Pancreas (tissue), 10 donors: ENCODE results near the gene THSD4. TPM values are rescaled to one million over a fixed set of nuclear protein-coding genes. Genes with fewer than 3 reads are reported as not detected.

ENCODE experiments used
- ATAC-seq, 4 donors: fragments of 200-7000 bp; cut with Tn5 transposase; one replicate each; pipeline versions ENCODE4 v1.8.0 to v1.9.1; 2020; ENCODE audit warnings: mild to moderate bottlenecking in 4 of 4, moderate library complexity in 4 of 4
- DNase-seq, 6 donors: peaks; one replicate each; pipeline ENCODE4 v3.0.0-alpha.2; 2020
- FAIRE-seq: peaks from 2 replicates; lab custom pipeline; 2012; peaks lifted over from hg19 to GRCh38; lab: Jason Lieb, UNC
- H3K27ac ChIP-seq, 4 donors: fragments of 200-600 bp; sonication (generic); 1 replicate in 3 of 4; 2 replicates in 1 of 4; pipeline versions ENCODE4 v1.5.0 to v1.8.0; 2020
- H3K27me3 ChIP-seq, 4 donors: fragments of 200-600 bp; one replicate each; pipeline ENCODE4 v1.8.0; 2021
- H3K36me3 ChIP-seq, 3 donors: fragments of 200-600 bp; sonication (generic) in 1 of 3; one replicate each; pipeline versions ENCODE4 v1.5.0 to v1.8.0; 2020 to 2021
- H3K4me1 ChIP-seq, 3 donors: fragments of 200-600 bp; one replicate each; pipeline ENCODE4 v1.8.0; 2021
- H3K4me3 ChIP-seq, 4 donors: fragments of 200-600 bp; sonication (generic) in 2 of 4; one replicate each; pipeline versions ENCODE4 v1.5.0 to v1.8.0; 2020 to 2021
- H3K9me3 ChIP-seq, 4 donors: fragments of 200-600 bp; one replicate each; pipeline ENCODE4 v1.8.0; 2021
- WGBS, 2 donors: extraction: QIAGEN DNeasy Blood & Tissue Kit; methylation state at CpG; one replicate each; pipeline ENCODE4 v1.1.7; 2013; 5-methylcytosine and 5-hydroxymethylcytosine counted together
- intact Hi-C, 3 donors: fragments of 100-400 bp; cut with DNase I; formaldehyde crosslinking; loops; one replicate each; pipeline versions ENCODE4 v1.11.1 to v1.14.2; 2022
- polyA plus RNA-seq, 2 donors: library from polyadenylated mRNA; stranded (reverse); fragments of 200-250 nt; gene quantifications; one replicate each; pipeline ENCODE4 v1.2.3, GENCODE V29; 2013
- total RNA-seq, 6 donors: library from RNA; stranded (reverse); fragmentation: NEBNext Ultra II Directional in 4 of 6; extraction: Animal tissue kit (Norgen Biotek cat#: 25700) in 4 of 6; gene quantifications; one replicate each; pipeline versions ENCODE4 v1.2.1 to v1.2.4, GENCODE V29; 2021 to 2023
- TF ChIP-seq, protein P1 (sequence below), 4 donors: fragments of 200-600 bp; sonication (generic) in 3 of 4; IDR thresholded peaks; one replicate each; pipeline versions ENCODE4 v1.5.0 to v1.8.0; 2021; ENCODE audit warnings: antibody characterized with exemption in 4 of 4
- donor health status: healthy with polysubstance abuse.
- donor health status: DM: no; HTN: no; CAD: no; lungs with moderate emphysema.
- donor health status: DM: no; HTN: no; CAD: no.
- donor health status: control.
- donor health status: control.
- donor health status: Bipolar disorder and iron deficiency.
- donor health status: DM: yes; HTN: yes; CAD: no.
- donor health status: DM: no; HTN: no; CAD: no.
- donor health status: DM: no; HTN: no; CAD: no.
- donor health status: DM: yes; HTN: yes; CAD: no.

THSD4 gene
- total and polyA plus RNA-seq, 8 donors: 6.0 to 17.8 (median 13.3) TPM

DNA sequence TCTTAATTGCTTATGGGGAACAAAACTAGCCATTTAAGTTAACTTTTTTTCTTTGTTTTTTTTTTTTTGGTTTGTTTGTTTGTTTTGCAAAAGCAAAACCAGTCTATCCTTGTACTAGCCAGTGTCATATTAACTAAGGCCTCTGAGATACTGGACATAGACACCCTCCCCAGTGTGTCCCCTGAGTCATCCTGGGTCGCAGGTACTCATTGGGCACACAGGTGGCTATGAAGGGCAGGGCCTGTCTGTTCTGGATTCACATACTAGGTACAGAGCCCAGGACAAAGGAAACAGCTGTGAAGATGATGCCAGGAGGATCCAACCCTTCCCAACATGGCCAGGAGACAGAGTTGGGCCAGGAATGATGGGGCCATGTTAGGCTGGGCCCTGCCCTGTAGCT is 318.1 kb downstream of the THSD4 start:
- ATAC-seq (no peak), FAIRE-seq (no peak), DNase-seq (no peak)
- H3K4me3 ChIP-seq: no peak overlapping the region
- TF ChIP-seq, protein P1, sequence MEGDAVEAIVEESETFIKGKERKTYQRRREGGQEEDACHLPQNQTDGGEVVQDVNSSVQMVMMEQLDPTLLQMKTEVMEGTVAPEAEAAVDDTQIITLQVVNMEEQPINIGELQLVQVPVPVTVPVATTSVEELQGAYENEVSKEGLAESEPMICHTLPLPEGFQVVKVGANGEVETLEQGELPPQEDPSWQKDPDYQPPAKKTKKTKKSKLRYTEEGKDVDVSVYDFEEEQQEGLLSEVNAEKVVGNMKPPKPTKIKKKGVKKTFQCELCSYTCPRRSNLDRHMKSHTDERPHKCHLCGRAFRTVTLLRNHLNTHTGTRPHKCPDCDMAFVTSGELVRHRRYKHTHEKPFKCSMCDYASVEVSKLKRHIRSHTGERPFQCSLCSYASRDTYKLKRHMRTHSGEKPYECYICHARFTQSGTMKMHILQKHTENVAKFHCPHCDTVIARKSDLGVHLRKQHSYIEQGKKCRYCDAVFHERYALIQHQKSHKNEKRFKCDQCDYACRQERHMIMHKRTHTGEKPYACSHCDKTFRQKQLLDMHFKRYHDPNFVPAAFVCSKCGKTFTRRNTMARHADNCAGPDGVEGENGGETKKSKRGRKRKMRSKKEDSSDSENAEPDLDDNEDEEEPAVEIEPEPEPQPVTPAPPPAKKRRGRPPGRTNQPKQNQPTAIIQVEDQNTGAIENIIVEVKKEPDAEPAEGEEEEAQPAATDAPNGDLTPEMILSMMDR (IDR thresholded peaks at IDR 0.05): no peak
- WGBS, 2 donors: 82 to 91% methylated on average over 1 of the region's 1 CpG
- no peaks in the 10 kb centered on the region for H3K9me3 ChIP-seq
- H3K27me3 ChIP-seq: no peaks in the 10 kb centered on the region
- H3K4me1 ChIP-seq: no peaks in the 10 kb centered on the region
- H3K27ac ChIP-seq: no peak overlapping the region
- no peaks in the 10 kb centered on the region for H3K36me3 ChIP-seq
- intact Hi-C loops: no loop called here

DNA sequence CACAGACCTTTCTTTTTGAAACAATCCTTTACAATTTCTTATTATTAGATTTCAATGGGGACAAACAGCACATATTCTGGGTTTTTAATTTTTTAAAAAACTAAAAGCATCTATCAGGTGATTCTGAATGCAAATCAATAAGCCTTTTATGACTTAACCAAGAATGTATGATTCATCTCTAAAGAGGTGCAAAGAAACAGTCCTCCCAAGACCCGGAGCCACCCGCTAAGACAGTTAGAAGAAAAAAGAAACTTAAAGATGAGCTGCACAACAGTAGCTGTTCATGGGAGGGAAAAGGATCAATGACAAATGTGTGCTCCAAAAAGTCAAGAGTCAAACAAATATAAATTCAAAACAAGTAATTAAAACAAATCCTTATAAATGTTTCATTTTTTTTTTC is 319.5 kb downstream of the THSD4 start:
- Histone ChIP-seq H3K27me3 (no peaks in the 10 kb centered on the region), H3K36me3 (no peaks in the 10 kb centered on the region), H3K4me1 (no peaks in the 10 kb centered on the region), H3K27ac (no peak overlapping the region), H3K9me3 (no peaks in the 10 kb centered on the region), H3K4me3 (no peak overlapping the region)
- TF ChIP-seq, protein P1 (IDR thresholded peaks at IDR 0.05): no peak
- FAIRE-seq (no peak), DNase-seq (no peak), ATAC-seq (no peak)
- intact Hi-C loops: no loop called here
- 88 to 98% methylated on average over 2 of the region's 2 CpGs for WGBS, 2 donors

DNA sequence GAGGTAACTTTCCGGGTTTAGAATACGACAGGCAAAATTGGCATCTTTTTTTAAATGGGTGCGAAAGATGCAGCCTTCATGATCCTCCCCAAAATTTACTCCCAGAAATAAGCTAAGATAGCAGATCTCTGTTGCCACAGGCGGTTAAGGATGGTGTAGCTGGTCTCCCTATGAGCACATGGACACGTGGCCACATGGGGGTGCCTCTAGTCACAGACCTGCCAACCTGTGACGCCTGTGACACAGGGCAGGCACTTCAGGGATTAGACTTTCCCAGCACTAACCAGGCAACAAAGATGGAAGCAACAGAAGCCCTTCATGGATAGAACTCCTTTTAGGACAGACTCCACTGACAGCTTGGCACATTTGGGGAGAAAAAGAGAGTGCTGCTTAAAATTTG is 320.3 kb downstream of the THSD4 start:
- TF ChIP-seq, protein P1 (IDR thresholded peaks at IDR 0.05): no peak
- no peaks in the 10 kb centered on the region for H3K4me1 ChIP-seq
- H3K4me3 ChIP-seq: no peak overlapping the region
- no peaks in the 10 kb centered on the region for H3K9me3 ChIP-seq
- no peak for ATAC-seq
- 65 to 70% methylated on average over 6 of the region's 6 CpGs for WGBS, 2 donors
- FAIRE-seq: no peak
- DNase-seq: no peak
- no peak overlapping the region for H3K27ac ChIP-seq
- intact Hi-C loops: no loop called here
- no peaks in the 10 kb centered on the region for H3K27me3 ChIP-seq
- H3K36me3 ChIP-seq: no peaks in the 10 kb centered on the region

DNA sequence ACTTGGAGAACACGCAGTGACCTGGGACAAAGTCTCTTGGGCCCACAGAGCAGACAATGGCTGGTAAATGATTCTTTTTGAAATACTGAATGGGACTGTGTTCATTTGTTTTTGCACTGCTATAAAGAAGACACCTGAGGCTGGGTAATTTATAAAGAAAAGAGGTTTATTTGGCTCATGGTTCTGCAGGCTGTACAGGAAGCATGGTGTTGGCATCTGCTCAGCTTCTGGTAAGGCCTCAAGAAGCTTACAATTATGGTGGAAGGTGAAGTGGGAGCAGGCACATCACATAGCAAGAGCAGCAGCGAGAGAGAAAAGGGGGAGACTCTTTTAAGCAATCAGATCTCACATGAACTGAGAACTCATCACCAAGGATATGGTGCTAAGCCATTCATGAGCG is 321.6 kb downstream of the THSD4 start:
- TF ChIP-seq, protein P1 (IDR thresholded peaks at IDR 0.05): no peak
- FAIRE-seq (no peak), DNase-seq (no peak), ATAC-seq (no peak)
- H3K27ac ChIP-seq: no peak overlapping the region
- H3K36me3 ChIP-seq: no peaks in the 10 kb centered on the region
- no peaks in the 10 kb centered on the region for H3K27me3 ChIP-seq
- no peak overlapping the region for H3K4me3 ChIP-seq
- no peaks in the 10 kb centered on the region for H3K4me1 ChIP-seq
- WGBS, 2 donors: 90 to 96% methylated on average over 3 of the region's 3 CpGs
- intact Hi-C loops: no loop called here
- H3K9me3 ChIP-seq: no peaks in the 10 kb centered on the region

DNA sequence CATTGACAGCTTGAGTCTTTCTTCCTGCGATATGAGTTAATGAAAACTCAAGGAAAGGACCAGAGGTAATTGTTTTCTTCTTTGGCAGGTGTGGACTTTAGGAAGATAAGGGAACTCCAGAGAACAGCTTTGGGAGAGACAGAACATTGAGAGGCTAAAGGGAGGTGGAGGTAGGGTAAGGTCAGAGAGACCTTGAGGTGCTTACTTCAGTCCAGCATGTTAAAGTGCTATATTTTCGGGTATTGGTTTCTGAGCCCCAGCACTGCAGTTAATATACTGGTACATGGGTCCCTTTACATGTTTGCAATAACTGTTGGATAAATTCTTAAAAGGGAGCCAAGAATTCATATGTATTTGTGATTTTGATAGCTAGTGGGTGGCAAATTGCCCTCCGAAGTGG is 322.1 kb downstream of the THSD4 start:
- no peak for DNase-seq
- H3K4me3 ChIP-seq: no peak overlapping the region
- no peaks in the 10 kb centered on the region for H3K36me3 ChIP-seq
- H3K9me3 ChIP-seq: no peaks in the 10 kb centered on the region
- WGBS, 2 donors: 44 to 46% methylated on average over 3 of the region's 3 CpGs
- ATAC-seq: no peak
- no peaks in the 10 kb centered on the region for H3K4me1 ChIP-seq
- H3K27me3 ChIP-seq: no peaks in the 10 kb centered on the region
- TF ChIP-seq, protein P1 (IDR thresholded peaks at IDR 0.05): no peak
- no peak overlapping the region for H3K27ac ChIP-seq
- intact Hi-C loops: no loop called here
- no peak for FAIRE-seq
